Progenitor cell of endocrine pancreas (in vitro differentiated cells): Measurements from ENCODE around the gene RNF223. TPM values are rescaled to one million over a fixed set of nuclear protein-coding genes. Genes with fewer than 3 reads are reported as not detected.
"Not testable (repeated sequence)": the region's sequence is repeated elsewhere in the genome, so short reads cannot be mapped to it uniquely, and the experiment has no call there.

Experiments used
- DNase-seq: peaks from one replicate; pipeline ENCODE4 v3.0.0; 2021; ENCODE audit warnings: low spot score; ENCODE audit not compliant: unreplicated experiment
- H3K27ac Mint-ChIP-seq: 2 replicates; pipeline ENCODE4 v1.8.0; 2021; ENCODE audit warnings: mild to moderate bottlenecking, moderate library complexity, mixed read lengths
- H3K27me3 Mint-ChIP-seq: 2 replicates; pipeline ENCODE4 v1.8.0; 2021; ENCODE audit warnings: mixed read lengths
- H3K36me3 Mint-ChIP-seq: 2 replicates; pipeline ENCODE4 v1.8.0; 2022; ENCODE audit warnings: mixed read lengths; ENCODE audit not compliant: insufficient read depth
- H3K4me1 Mint-ChIP-seq: 2 replicates; pipeline ENCODE4 v1.8.0; 2021; ENCODE audit warnings: low read depth, mixed read lengths
- H3K4me3 Mint-ChIP-seq: 2 replicates; pipeline ENCODE4 v1.8.0; 2021; ENCODE audit warnings: low read depth, mild to moderate bottlenecking, moderate library complexity, mixed read lengths
- H3K9me3 Mint-ChIP-seq: 2 replicates; pipeline ENCODE4 v1.8.0; 2021; ENCODE audit warnings: low read depth, mixed read lengths
- total RNA-seq: library from RNA; stranded (reverse); gene quantifications from 2 replicates; pipeline ENCODE4 v1.2.1, GENCODE V29; 2021
- TF ChIP-seq, protein P1 (sequence below): fragments of 200-600 bp; sonication (generic); IDR thresholded peaks from one replicate; pipeline ENCODE4 v1.5.0; 2021; ENCODE audit warnings: antibody characterized with exemption, mild to moderate bottlenecking; ENCODE audit not compliant: unreplicated experiment

The RNF223 gene
- total RNA-seq, 1 donor from 2014 or later: not detected

DNA sequence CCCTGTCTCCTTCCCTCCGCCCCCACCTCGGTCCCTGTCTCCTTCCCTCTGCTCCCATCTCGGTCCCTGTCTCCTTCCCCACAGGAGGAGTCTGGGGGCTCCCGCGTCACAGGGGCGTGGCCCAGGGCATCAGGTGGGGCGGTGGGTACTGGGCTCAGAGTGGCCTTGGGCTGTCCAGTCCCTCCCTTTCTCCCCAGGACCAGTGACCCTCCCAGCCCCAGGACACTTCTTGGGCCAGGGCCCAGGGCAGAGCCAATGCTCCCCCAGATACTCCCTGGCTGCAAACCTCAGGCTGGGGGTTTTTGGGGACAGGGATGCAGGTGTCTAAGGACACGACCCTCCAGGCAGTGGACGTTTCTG lies 6.8 kb upstream of the RNF223 start:
- Mint-ChIP-seq H3K4me1 (no peaks in the 10 kb centered on the region), H3K9me3 (no peaks in the 10 kb centered on the region), H3K36me3 (peaks cover 4% of the 10 kb centered on the region), H3K27me3 (no peaks in the 10 kb centered on the region), H3K4me3 (no peak overlapping the region), H3K27ac (no peak overlapping the region)
- DNase-seq: no peak
- TF ChIP-seq, protein P1, sequence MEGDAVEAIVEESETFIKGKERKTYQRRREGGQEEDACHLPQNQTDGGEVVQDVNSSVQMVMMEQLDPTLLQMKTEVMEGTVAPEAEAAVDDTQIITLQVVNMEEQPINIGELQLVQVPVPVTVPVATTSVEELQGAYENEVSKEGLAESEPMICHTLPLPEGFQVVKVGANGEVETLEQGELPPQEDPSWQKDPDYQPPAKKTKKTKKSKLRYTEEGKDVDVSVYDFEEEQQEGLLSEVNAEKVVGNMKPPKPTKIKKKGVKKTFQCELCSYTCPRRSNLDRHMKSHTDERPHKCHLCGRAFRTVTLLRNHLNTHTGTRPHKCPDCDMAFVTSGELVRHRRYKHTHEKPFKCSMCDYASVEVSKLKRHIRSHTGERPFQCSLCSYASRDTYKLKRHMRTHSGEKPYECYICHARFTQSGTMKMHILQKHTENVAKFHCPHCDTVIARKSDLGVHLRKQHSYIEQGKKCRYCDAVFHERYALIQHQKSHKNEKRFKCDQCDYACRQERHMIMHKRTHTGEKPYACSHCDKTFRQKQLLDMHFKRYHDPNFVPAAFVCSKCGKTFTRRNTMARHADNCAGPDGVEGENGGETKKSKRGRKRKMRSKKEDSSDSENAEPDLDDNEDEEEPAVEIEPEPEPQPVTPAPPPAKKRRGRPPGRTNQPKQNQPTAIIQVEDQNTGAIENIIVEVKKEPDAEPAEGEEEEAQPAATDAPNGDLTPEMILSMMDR: no peak

DNA sequence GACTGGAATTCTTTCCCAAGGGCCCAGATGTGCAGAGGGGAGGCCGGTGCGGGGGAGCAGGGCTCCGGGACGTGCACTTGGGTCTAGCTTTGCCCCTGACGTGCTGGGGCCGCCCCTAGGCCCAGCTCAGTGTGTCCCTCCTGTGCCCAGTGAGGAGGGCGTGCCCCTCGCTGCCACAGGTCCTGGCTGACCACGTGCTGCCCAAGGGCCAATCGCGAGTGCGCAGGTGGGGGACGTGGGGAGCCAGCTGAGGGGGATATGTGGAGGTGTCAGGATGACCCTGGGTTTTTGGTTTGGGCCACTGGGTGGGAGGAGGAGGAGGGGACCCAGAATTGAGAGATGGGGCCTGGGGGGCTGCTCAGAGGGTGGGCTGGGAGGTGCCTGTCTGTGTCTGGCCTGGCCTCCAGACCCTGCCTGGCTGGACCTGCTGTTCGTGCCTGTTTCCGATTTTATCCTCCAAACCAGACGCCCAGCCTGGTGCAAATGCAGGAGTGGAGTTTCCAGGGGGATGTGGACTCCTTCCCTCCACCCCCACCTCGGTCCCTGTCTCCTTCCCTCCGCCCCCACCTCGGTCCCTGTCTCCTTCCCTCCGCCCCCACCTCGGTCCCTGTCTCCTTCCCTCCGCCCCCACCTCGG lies 6.1 kb upstream of the RNF223 start:
- Mint-ChIP-seq H3K4me1 (no peaks in the 10 kb centered on the region), H3K36me3 (peaks cover 4% of the 10 kb centered on the region), H3K9me3 (no peaks in the 10 kb centered on the region), H3K4me3 (peak overlapping the region; percentile 24), H3K27me3 (no peaks in the 10 kb centered on the region), H3K27ac (no peak overlapping the region)
- TF ChIP-seq, protein P1: no peak
- no peak for DNase-seq

DNA sequence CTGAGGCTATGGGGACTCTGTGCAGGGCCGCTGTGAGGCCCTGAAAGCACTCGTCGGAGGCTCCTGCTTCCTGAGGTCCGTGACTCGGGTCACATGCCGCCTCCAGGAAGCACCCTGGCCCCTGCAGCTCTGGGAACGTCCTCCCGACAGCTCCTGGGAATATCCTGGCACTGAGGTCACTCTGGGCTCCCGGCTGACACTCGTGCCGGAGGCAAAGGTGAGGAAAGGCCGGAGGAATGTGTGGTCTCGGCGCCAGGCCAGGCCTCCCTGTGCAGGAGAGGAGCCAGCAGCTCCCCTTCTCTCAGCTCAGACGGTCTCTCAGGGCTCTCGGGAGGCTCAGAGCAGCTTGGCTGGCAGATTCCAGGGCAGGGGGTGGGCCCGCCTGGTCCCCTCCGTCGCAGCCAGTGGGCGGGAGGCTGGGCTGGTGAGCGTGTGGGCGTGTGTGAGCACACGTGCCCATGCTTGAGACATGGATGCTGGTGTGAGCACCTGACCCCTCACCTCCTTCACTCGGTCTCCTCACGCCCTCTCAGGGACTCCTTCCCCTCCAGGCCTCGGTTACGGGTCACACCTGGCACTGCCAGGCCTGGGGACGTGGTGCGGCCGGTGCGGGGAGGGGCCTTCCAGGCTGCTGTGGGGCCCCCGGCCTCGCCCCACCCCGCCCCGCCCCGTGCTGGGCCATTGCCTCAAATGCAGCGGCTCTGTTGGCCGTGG lies 5.5 kb upstream of the RNF223 start:
- H3K36me3 Mint-ChIP-seq: peaks cover 4% of the 10 kb centered on the region
- TF ChIP-seq, protein P1: no peak
- no peak for DNase-seq
- H3K27me3 Mint-ChIP-seq: peaks cover 3% of the 10 kb centered on the region
- H3K4me3 Mint-ChIP-seq: no peak overlapping the region
- H3K9me3 Mint-ChIP-seq: no peaks in the 10 kb centered on the region
- no peak overlapping the region for H3K27ac Mint-ChIP-seq
- peaks cover 2% of the 10 kb centered on the region for H3K4me1 Mint-ChIP-seq

DNA sequence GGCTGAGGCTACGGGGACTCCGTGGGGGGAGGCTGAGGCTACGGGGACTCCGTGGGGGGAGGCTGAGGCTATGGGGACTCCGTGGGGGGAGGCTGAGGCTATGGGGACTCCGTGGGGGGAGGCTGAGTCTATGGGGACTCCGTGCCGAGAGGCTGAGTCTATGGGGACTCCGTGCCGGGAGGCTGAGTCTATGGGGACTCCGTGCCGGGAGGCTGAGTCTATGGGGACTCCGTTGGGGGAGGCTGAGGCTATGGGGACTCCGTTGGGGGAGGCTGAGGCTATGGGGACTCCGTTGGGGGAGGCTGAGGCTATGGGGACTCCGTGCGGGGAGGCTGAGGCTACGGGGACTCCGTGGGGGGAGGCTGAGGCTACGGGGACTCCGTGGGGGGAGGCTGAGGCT lies 3.3 kb upstream of the RNF223 start:
- not testable (repeated sequence) for H3K27ac Mint-ChIP-seq, DNase-seq, H3K4me1 Mint-ChIP-seq, H3K36me3 Mint-ChIP-seq, H3K9me3 Mint-ChIP-seq, H3K27me3 Mint-ChIP-seq, H3K4me3 Mint-ChIP-seq

DNA sequence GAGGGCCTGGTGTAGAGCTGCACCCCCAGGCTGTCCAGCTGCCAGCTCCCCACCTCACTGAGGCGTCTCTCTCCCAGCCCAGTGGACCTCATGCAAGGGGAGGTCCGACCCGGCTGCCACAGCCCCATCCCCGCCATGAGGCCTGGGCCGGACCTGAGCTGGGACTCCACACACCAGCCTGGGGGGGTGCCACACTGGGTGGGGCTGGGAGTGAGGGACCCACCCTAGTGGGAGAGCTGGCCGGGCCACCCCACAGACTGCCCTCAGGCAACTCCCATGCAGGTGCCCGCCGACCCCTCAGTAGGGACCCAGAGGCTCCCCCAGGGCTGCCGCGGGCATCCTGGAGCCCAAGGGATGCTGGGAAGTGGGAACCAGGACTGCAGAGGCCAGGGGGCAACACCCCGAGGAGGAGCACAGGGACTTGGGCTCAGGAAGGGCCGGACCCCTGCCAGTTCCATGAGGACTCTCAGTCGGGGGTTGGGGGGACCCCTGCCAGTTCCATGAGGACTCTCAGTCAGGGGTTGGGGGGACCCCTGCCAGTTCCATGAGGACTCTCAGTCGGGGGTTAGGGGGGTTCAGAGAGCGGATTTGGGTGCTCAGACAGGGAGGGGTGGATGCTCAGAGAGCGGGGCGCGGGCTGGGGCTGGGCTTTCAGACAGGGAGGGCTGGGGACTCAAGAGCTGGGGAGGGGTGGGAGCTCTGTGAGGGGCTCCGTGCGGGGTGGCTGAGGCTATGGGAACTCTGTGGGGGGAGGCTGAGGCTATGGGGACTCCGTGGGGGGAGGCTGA lies 1.2 kb upstream of the RNF223 start:
- H3K4me1 Mint-ChIP-seq: peaks cover 3% of the 10 kb centered on the region
- no peak for DNase-seq
- no peak overlapping the region for H3K4me3 Mint-ChIP-seq
- H3K27me3 Mint-ChIP-seq: peaks cover 4% of the 10 kb centered on the region
- no peaks in the 10 kb centered on the region for H3K36me3 Mint-ChIP-seq
- no peaks in the 10 kb centered on the region for H3K9me3 Mint-ChIP-seq
- H3K27ac Mint-ChIP-seq: no peak overlapping the region
- TF ChIP-seq, protein P1: no peak
